ENCODE results near the gene SLC41A3.

Gene SLC41A3

DNA sequence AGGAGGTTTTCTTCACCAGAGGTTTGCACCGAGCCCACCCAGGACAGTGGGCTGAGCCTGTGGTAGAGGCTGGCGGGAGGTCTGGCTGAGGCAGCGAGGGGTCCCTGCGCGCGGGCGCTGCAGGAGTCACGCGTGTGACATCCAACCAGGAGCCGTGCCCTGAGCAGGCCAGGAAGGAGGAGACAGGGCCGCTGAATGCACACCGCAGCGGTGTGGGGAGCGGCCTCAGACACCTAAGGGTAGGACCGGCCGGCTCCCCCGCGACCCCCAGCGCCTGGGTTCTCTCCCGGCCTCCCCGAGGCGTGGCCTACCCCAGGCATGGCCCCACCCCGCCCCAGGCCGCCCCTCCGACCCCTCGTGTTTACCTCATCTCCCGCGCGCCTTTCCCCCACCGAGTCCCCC, 412 bp downstream of the SLC41A3 start:
- POLR2A ChIA-PET, result interaction anchor here (0.7 kb wide), 1 partner anchor 17 kb away, joined by 4 read pairs; no protein-coding TSS in a partner anchor
- TF ChIP-seq, protein P1, sequence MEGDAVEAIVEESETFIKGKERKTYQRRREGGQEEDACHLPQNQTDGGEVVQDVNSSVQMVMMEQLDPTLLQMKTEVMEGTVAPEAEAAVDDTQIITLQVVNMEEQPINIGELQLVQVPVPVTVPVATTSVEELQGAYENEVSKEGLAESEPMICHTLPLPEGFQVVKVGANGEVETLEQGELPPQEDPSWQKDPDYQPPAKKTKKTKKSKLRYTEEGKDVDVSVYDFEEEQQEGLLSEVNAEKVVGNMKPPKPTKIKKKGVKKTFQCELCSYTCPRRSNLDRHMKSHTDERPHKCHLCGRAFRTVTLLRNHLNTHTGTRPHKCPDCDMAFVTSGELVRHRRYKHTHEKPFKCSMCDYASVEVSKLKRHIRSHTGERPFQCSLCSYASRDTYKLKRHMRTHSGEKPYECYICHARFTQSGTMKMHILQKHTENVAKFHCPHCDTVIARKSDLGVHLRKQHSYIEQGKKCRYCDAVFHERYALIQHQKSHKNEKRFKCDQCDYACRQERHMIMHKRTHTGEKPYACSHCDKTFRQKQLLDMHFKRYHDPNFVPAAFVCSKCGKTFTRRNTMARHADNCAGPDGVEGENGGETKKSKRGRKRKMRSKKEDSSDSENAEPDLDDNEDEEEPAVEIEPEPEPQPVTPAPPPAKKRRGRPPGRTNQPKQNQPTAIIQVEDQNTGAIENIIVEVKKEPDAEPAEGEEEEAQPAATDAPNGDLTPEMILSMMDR (IDR thresholded peaks at IDR 0.05; ENCODE audit: insufficient read depth, low read length, missing control alignments), result no peak
- CTCF ChIA-PET, result interaction anchor here (1.1 kb wide), 1 partner anchor 16 kb away, joined by 4 read pairs; no protein-coding TSS in a partner anchor
- no peak for DNase-seq (ENCODE audit: low read depth, low spot score)
- peak overlapping the region; percentile 70 for H3K4me3 ChIP-seq (ENCODE audit: low read depth, low read length)

DNA sequence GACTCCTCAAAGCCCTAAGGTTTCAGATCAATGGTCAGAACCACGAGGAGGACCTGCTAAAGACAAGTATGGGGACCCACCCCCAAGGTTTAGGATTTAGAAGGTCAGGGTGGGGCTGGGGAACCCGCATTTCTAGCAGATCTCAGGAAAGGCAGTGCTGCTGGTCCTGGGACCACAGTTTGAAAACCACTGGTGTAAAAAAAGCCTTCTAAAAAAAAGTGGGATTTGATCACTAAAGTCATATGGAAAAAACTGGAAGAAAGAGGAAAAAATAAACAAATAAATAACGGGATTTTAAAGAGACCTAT, 832 bp downstream of the SLC41A3 start:
- no peak for DNase-seq (ENCODE audit: low read depth, low spot score)
- ChIA-PET CTCF (no interaction called here), POLR2A (no interaction called here)
- TF ChIP-seq, protein P1 (IDR thresholded peaks at IDR 0.05; ENCODE audit: insufficient read depth, low read length, missing control alignments), result no peak
- peak overlapping the region; percentile 70 for H3K4me3 ChIP-seq (ENCODE audit: low read depth, low read length)

DNA sequence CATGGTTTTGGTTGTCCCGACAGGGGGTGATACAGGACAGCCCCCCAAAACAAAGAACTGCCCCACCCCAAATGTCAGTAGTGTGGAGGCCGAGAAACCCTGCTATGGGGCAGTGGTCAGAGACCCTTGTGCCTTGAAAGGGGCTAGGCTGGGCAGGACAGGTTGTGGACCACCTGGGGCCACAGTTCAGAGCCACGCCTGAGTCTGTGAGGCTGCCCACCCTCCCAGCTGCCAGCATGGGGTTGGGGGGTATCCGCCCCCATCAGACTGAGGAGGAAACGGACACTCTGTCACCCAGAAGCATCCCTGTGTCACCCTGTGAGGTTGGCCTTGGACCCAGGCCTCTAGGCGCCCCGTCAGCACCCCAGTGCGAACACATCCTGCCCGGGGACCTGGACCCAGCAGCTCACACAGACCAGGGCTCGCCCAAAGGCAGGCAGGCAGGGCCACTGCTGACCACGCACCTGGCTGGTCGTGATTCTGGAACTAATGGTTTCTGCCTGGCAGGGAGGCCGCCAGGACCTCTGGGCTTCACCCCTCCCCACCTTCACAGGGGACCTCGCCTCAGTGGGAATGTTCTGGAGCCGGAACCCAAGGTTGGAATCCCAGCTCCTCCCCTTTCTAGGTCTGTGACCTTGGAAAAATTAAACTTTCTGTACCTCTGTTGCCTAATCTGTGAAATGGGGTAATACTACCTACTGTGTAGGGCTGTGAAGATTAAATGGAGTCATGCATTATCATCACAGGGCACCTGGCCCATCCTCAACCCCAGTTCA, 1.4 kb downstream of the SLC41A3 start:
- TF ChIP-seq, protein P1 (IDR thresholded peaks at IDR 0.05; ENCODE audit: insufficient read depth, low read length, missing control alignments), result no peak
- H3K4me3 ChIP-seq (ENCODE audit: low read depth, low read length), result peak overlapping the region; percentile 70
- CTCF ChIA-PET, result no interaction called here
- DNase-seq (ENCODE audit: low read depth, low spot score), result no peak
- POLR2A ChIA-PET, result interaction anchor here (0.6 kb wide), 1 partner anchor 1614 kb away, joined by 3 read pairs; no protein-coding TSS in a partner anchor

DNA sequence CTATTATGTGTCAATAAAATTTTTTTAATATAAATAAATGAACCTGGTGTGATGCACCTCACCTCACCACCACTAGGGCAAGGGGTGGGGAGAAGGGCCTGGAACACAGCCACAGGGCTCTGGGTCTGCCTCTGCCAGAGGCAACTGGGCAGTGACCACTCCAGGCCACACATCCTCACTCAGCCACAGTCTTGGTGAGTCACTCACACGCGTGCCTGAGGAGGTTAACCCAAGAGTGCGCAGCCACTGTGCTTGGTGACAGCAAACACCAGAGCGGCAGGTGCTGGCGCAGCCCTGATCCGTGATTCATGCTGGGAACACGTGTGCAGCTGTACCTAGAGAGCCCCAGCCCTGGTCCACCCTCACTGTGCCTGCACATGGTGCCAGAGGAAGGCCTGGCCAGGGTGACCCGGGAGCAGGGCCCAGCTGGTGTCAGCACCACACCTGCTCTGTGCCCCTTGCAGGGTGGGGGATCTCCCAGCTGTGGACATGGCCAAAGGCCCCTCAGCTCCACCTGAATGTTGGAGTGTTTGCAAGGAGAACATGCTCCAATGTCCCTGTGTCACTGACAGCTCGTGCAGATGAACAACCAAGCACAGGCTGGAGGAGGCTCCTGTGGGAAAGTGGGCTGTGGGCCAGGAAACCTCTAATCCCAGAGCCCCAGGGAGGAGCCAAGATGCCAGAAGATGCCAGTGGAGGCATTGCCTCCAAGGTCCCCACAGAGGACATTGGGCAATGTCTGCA, 2.1 kb downstream of the SLC41A3 start:
- H3K4me3 ChIP-seq (ENCODE audit: low read depth, low read length), result no peak overlapping the region
- POLR2A ChIA-PET, result no interaction called here
- no peak for DNase-seq (ENCODE audit: low read depth, low spot score)
- CTCF ChIA-PET, result interaction anchor here (1.0 kb wide), 1 partner anchor 52 kb away, joined by 4 read pairs; no protein-coding TSS in a partner anchor
- TF ChIP-seq, protein P1 (IDR thresholded peaks at IDR 0.05; ENCODE audit: insufficient read depth, low read length, missing control alignments), result peak; percentile 14

DNA sequence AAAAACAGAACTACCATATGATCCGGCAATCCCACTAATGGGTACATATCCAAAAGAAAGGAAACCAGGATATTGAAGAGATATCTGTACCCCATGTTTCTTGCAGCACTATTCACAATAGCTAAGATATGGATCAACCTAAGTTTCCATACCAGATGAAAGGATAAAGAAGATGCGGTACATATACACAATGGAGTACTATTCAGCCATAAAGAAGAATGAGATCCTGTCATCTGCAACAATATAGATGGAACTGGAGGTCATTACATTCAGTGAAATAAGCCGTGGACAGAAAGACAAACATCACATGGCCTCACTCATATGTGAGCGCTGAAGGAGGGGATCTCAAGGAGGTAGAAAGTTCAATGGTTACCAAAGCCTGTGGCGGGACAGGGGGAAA, 3.0 kb downstream of the SLC41A3 start:
- TF ChIP-seq, protein P1 (IDR thresholded peaks at IDR 0.05; ENCODE audit: insufficient read depth, low read length, missing control alignments), result no peak
- POLR2A ChIA-PET, result no interaction called here
- CTCF ChIA-PET, result interaction anchor here (1.0 kb wide), 1 partner anchor 53 kb away, joined by 4 read pairs; no protein-coding TSS in a partner anchor
- DNase-seq (ENCODE audit: low read depth, low spot score), result no peak
- H3K4me3 ChIP-seq (ENCODE audit: low read depth, low read length), result no peak overlapping the region

DNA sequence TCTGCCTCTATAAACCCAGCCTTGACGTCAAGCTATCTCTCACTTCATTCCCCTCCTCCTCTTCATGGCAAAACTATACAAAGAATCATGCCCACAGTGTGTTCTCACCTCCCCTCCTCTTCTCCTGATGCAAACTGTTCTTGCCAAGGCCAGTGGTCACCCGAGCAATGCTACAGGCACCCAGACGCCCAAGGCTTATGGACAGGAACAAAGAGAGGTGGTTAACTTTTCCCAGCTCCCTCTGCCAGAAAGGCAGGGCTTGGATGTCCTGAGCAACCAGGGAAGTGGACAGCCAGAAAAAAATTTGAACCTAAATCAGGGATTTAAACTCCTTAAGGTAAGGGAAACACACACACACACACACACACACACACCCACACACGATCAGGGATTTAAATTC, 5.1 kb downstream of the SLC41A3 start:
- ChIA-PET CTCF (no interaction called here), POLR2A (no interaction called here)
- TF ChIP-seq, protein P1 (IDR thresholded peaks at IDR 0.05; ENCODE audit: insufficient read depth, low read length, missing control alignments), result no peak
- no peak for DNase-seq (ENCODE audit: low read depth, low spot score)
- H3K4me3 ChIP-seq (ENCODE audit: low read depth, low read length), result no peak overlapping the region

Measured in AG04449 (cell line).